HFFc6 (cell line): ENCODE measurements around the gene PCARE. TPM values are rescaled to one million over a fixed set of nuclear protein-coding genes. Genes with fewer than 3 reads are reported as not detected.

Experiments used
- DNase-seq: peaks from one replicate; pipeline ENCODE4 v3.0.0-alpha.2; 2018
- H3K27ac Mint-ChIP-seq: 2 replicates; pipeline ENCODE4 v1.8.0; 2020; ENCODE audit warnings: mild to moderate bottlenecking, mixed read lengths
- H3K27me3 Mint-ChIP-seq: 2 replicates; pipeline ENCODE4 v1.8.0; 2021; ENCODE audit warnings: mild to moderate bottlenecking, moderate library complexity, mixed read lengths; ENCODE audit not compliant: insufficient read depth
- H3K36me3 Mint-ChIP-seq: 2 replicates; pipeline ENCODE4 v1.8.0; 2021; ENCODE audit warnings: low read depth, mixed read lengths
- H3K4me1 Mint-ChIP-seq: 2 replicates; pipeline ENCODE4 v1.8.0; 2020; ENCODE audit warnings: low read depth, mixed read lengths
- H3K4me3 Mint-ChIP-seq: 2 replicates; pipeline ENCODE4 v1.8.0; 2020; ENCODE audit warnings: mild to moderate bottlenecking, moderate library complexity, mixed read lengths
- H3K9me3 Mint-ChIP-seq: 2 replicates; pipeline ENCODE4 v1.8.0; 2020; ENCODE audit warnings: mild to moderate bottlenecking, mixed read lengths
- long read RNA-seq: library from polyadenylated mRNA; unstranded; transcript quantifications from one replicate; pipeline ENCODE4 v2.0.0, GENCODE V29; 2019
- total RNA-seq, 6 experiments: library from RNA; stranded (reverse); fragmentation: NEBNext Ultra II Directional; extraction: Animal tissue kit (Norgen Biotek cat#: 25700); gene quantifications; 2 replicates in 1 of 6; 3 replicates in 5 of 6; pipeline ENCODE4 v1.2.3, GENCODE V29; 2021
- TF ChIP-seq, protein P1 (sequence below): fragments of 200-600 bp; sonication (generic); IDR thresholded peaks from 2 replicates; pipeline ENCODE4 v1.5.0; 2021; ENCODE audit warnings: antibody characterized with exemption, mild to moderate bottlenecking

PCARE gene
- not detected for total RNA-seq
- long read RNA-seq: 0 reads

DNA sequence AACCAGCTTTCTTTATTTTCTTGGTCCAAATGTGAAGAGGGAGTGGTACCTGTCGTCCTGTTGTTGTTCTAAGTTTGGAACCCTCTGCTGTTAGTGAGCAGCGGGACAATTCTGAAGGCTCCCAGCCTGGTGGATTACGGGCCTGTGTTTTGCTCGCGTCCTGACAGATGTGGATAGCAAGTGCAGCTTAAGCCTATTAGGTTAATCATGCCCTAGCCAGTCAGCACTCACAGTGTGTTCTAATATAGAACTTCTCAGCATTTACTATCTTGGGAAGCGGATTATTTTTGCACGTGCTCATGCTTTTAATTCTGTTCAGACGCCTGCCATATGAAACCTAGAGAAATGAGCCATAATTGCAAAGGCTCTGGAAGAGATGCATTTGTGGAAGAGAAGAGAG is at the start of gene PCARE:
PCARE (minus strand) TSS at position 113 of the 400 bp plus-strand sequence. CDS start 262 bp downstream, outside the sequence.
- Mint-ChIP-seq H3K9me3 (no peaks in the 10 kb centered on the region), H3K27me3 (peaks cover 8% of the 10 kb centered on the region), H3K4me3 (no peak within 1 kb of the TSS), H3K27ac (no peak within 1 kb of the TSS), H3K4me1 (peaks cover 12% of the 10 kb centered on the region), H3K36me3 (no peaks in the 10 kb centered on the region)
- no peak for DNase-seq
- TF ChIP-seq, protein P1, sequence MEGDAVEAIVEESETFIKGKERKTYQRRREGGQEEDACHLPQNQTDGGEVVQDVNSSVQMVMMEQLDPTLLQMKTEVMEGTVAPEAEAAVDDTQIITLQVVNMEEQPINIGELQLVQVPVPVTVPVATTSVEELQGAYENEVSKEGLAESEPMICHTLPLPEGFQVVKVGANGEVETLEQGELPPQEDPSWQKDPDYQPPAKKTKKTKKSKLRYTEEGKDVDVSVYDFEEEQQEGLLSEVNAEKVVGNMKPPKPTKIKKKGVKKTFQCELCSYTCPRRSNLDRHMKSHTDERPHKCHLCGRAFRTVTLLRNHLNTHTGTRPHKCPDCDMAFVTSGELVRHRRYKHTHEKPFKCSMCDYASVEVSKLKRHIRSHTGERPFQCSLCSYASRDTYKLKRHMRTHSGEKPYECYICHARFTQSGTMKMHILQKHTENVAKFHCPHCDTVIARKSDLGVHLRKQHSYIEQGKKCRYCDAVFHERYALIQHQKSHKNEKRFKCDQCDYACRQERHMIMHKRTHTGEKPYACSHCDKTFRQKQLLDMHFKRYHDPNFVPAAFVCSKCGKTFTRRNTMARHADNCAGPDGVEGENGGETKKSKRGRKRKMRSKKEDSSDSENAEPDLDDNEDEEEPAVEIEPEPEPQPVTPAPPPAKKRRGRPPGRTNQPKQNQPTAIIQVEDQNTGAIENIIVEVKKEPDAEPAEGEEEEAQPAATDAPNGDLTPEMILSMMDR: no peak

DNA sequence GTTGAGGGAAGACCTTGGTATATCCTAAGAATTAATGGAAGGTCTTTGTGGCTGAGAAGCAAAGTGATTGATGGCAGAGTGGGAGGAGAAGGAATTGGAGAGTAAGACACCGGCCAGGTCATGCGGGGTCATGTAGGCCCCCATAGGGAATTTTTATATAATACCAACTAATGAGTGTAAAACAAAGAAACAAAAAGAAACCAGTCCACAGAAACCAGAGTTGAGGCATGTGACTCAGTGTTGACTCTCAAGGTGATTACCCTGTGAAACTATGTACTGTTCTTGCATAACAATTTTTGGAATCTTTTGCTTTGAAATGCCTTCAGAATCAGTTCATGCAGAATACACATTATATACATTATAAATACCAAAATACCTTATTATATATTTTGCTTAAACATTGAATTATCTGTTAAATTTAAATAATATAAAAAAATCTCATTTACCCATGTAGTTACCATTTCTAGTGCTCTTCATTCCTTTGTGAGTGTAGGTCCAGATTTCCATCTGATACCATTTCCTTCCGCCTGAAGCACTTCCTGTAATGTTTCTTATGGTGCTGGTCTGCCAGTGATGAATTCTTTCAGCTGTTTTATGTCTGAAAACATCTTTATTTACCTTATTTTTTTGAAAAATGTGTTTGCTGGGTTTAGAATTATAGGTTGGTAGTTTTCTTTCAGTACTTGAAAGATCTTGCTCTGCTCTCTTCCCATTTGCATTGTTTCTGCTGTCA is 49.5 kb upstream of the PCARE start:
- peaks cover 24% of the 10 kb centered on the region for H3K9me3 Mint-ChIP-seq
- peak; percentile 72 for DNase-seq
- H3K4me3 Mint-ChIP-seq: peak overlapping the region; percentile 49
- H3K36me3 Mint-ChIP-seq: peaks cover 59% of the 10 kb centered on the region
- peaks cover 92% of the 10 kb centered on the region for H3K4me1 Mint-ChIP-seq
- H3K27ac Mint-ChIP-seq: peak overlapping the region; percentile 96
- TF ChIP-seq, protein P1: no peak
- H3K27me3 Mint-ChIP-seq: no peaks in the 10 kb centered on the region; the same call in 1 of the 2 replicates

GRCh38 chr2:29120846-29121245 is 46.5 kb upstream of the PCARE start:
- Mint-ChIP-seq H3K36me3 (peaks cover 42% of the 10 kb centered on the region), H3K27ac (no peak overlapping the region), H3K4me1 (peaks cover 92% of the 10 kb centered on the region)

DNA sequence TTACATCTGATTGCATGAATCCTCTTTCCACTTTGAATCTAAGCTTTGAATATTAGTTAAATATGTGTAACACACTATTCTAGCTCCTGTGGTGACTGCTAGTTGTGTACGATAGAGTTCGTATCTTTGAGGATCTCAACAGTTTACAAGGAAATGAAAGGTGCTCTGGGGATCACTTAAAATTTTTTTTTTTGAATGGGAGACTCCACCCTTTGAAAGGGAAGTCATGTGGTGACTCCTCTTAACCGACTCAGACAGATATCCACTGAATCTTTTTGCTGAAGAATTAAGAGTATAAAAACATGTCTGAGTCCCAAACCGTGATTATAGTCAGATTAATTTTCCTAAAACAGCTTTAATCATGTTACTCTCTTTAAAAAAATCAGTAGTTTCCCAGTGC is 44.9 kb upstream of the PCARE start:
- Mint-ChIP-seq H3K9me3 (peaks cover 3% of the 10 kb centered on the region), H3K4me1 (peaks cover 88% of the 10 kb centered on the region), H3K27me3 (no peaks in the 10 kb centered on the region), H3K27ac (peak overlapping the region; percentile 18; the same call in 1 of the 2 replicates), H3K4me3 (peak overlapping the region; percentile 9; the same call in 1 of the 2 replicates), H3K36me3 (peaks cover 27% of the 10 kb centered on the region)
- TF ChIP-seq, protein P1: no peak
- DNase-seq: no peak

More at GRCh38 chr2:29120846-29121245, 46.5 kb upstream of the PCARE start:
- Mint-ChIP-seq H3K4me3 (no peak overlapping the region), H3K27me3 (no peaks in the 10 kb centered on the region; the same call in 1 of the 2 replicates), H3K9me3 (peaks cover 19% of the 10 kb centered on the region)
- no peak for DNase-seq
- TF ChIP-seq, protein P1: no peak

DNA sequence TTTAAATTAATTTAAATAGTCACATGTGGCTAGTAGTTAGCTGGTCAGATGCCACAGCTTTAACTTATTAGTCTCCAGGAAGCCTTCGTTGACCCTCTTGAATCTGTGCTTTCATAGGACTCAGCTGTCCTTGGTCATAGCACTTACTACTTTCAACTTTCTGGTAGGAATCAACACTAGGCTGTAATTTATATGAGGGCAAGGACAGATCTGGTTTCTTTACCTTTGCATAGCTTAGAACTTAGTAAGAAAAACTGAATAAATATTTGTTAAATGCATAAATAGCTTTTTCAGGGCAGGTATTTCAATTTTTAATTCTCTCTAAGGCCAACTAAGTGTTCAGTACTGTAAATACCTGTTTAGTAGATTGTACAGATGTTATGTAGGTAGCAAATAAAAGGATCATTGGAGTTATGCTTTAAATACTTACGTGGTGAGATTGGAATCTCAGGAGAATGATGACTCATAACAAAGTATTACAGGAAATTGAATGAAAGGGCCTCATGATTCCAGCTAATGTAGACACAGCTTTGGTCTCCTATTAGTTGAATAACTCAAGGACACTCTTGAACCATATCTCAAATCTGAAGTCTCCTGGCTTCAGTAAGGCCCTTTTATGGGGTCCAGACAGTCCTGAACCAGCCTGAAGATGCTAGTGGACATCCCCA is 43.4 kb upstream of the PCARE start:
- peak; percentile 33 for DNase-seq
- TF ChIP-seq, protein P1: no peak
- Mint-ChIP-seq H3K27ac (peak overlapping the region; percentile 98), H3K9me3 (no peaks in the 10 kb centered on the region), H3K36me3 (peaks cover 24% of the 10 kb centered on the region), H3K27me3 (no peaks in the 10 kb centered on the region; the same call in 1 of the 2 replicates), H3K4me3 (peak overlapping the region; percentile 94), H3K4me1 (peaks cover 88% of the 10 kb centered on the region)
